Activated T-cell treated with anti-CD3 and anti-CD28 coated beads for 24 hours (primary cell): Measurements from ENCODE around the gene DUSP23.
A peak's percentile ranks its signal among the peaks of the same experiment; 100 is the strongest.

ENCODE experiments used
- DNase-seq: peaks from one replicate; pipeline ENCODE4 v3.0.0-alpha.2; 2020; ENCODE audit warnings: low read depth

The DUSP23 gene

GRCh38 chr1:159780583-159781582 lies at the start of gene DUSP23:
Gene DUSP23, plus strand, starts transcription at chr1:159780962. Its CDS starts 139 bp downstream, at chr1:159781101.
- DNase-seq: peak; percentile 94

GRCh38 chr1:159737238-159737916 lies 43.4 kb upstream of the DUSP23 start:
- no peak for DNase-seq

- no peak for DNase-seq
These were observed 36.9 kb upstream of the DUSP23 start for GRCh38 chr1:159743651-159744410.

- no peak for DNase-seq
These were observed 34.1 kb upstream of the DUSP23 start for GRCh38 chr1:159746666-159747065.

- no peak for DNase-seq
These were observed 32.4 kb upstream of the DUSP23 start for GRCh38 chr1:159748370-159748769.

- DNase-seq: no peak
These were observed 31.1 kb upstream of the DUSP23 start for GRCh38 chr1:159749630-159750029.

GRCh38 chr1:159750621-159751020 lies 30.1 kb upstream of the DUSP23 start:
- no peak for DNase-seq

- no peak for DNase-seq
These were observed 29.7 kb upstream of the DUSP23 start for GRCh38 chr1:159751031-159751430.

GRCh38 chr1:159752135-159752580 lies 28.6 kb upstream of the DUSP23 start:
- DNase-seq: no peak

GRCh38 chr1:159753386-159753785 lies 27.4 kb upstream of the DUSP23 start:
- no peak for DNase-seq

GRCh38 chr1:159755451-159756007 lies 25.2 kb upstream of the DUSP23 start:
- DNase-seq: no peak

- DNase-seq: no peak
These were observed 24.4 kb upstream of the DUSP23 start for GRCh38 chr1:159756397-159756796.

GRCh38 chr1:159763686-159764085 lies 17.1 kb upstream of the DUSP23 start:
- DNase-seq: no peak

- DNase-seq: no peak
These were observed 15.0 kb upstream of the DUSP23 start for GRCh38 chr1:159765806-159766205.

GRCh38 chr1:159771127-159771895 lies 9.5 kb upstream of the DUSP23 start:
- no peak for DNase-seq

GRCh38 chr1:159774465-159774864 lies 6.3 kb upstream of the DUSP23 start:
- no peak for DNase-seq

GRCh38 chr1:159775716-159776115 lies 5.0 kb upstream of the DUSP23 start:
- no peak for DNase-seq

GRCh38 chr1:159778266-159778665 lies 2.5 kb upstream of the DUSP23 start:
- no peak for DNase-seq

GRCh38 chr1:159779403-159779851 lies 1.3 kb upstream of the DUSP23 start:
- no peak for DNase-seq

GRCh38 chr1:159781992-159782391 lies 1.2 kb downstream of the DUSP23 start:
- DNase-seq: no peak

GRCh38 chr1:159783724-159784123 lies 3.0 kb downstream of the DUSP23 start:
- no peak for DNase-seq
